Thoracic aorta (tissue), 2 donors: ENCODE measurements around the gene MRPS23. TPM values are rescaled to one million over a fixed set of nuclear protein-coding genes. Genes with fewer than 3 reads are reported as not detected.

Experiments
- ATAC-seq: fragments of 150-250 bp; one replicate; pipeline ENCODE4 v1.8.0; 2017; ENCODE audit warnings: low read depth; ENCODE audit not compliant: insufficient number of reproducible peaks, low FRiP score
- DNase-seq: peaks from one replicate; pipeline ENCODE4 v3.0.0-alpha.2; 2020; ENCODE audit warnings: low spot score
- H3K27ac ChIP-seq, 2 donors: fragments of 200-600 bp; sonication (generic); 1 replicate in 1 of 2; 2 replicates in 1 of 2; pipeline ENCODE4 v1.5.1; 2016; ENCODE audit warnings: mild to moderate bottlenecking in 2 of 2, moderate library complexity in 2 of 2
- H3K27me3 ChIP-seq: fragments of 200-600 bp; sonication (generic); replicated peaks from 2 replicates; pipeline ENCODE4 v1.6.0; 2016; ENCODE audit warnings: mild to moderate bottlenecking; ENCODE audit not compliant: insufficient read depth
- H3K36me3 ChIP-seq: fragments of 200-600 bp; sonication (generic); one replicate; pipeline ENCODE4 v1.5.1; 2016
- H3K4me1 ChIP-seq, 2 donors: fragments of 200-600 bp; sonication (generic); 1 replicate in 1 of 2; 2 replicates in 1 of 2; pipeline versions ENCODE4 v1.5.1 to v1.6.0; 2016; ENCODE audit warnings: low read depth in 2 of 2, mild to moderate bottlenecking in 1 of 2; ENCODE audit not compliant: control insufficient read depth in 1 of 2
- H3K4me3 ChIP-seq: fragments of 200-600 bp; sonication (generic); 2 replicates; pipeline ENCODE4 v1.5.1; 2016; ENCODE audit warnings: mild to moderate bottlenecking
- H3K9me3 ChIP-seq: fragments of 200-600 bp; sonication (generic); 2 replicates; pipeline ENCODE4 v1.5.1; 2016
- CTCF ChIP-seq: fragments of 200-600 bp; sonication (generic); IDR thresholded peaks from one replicate; pipeline ENCODE4 v1.5.1; 2019; ENCODE audit warnings: antibody characterized with exemption
- total RNA-seq, 2 donors: library from RNA; depleted of rRNA; stranded (reverse); fragments of >200 nt; gene quantifications; one replicate each; pipeline versions ENCODE4 v1.1.0 to v1.2.3, GENCODE V29; 2016

The MRPS23 gene
- total RNA-seq, 2 donors from 2014 or later = 16.2 to 16.6 TPM

GRCh38 chr17:57794841-57795240, 55.0 kb downstream of the MRPS23 start:
- H3K27me3 ChIP-seq = no peaks in the 10 kb centered on the region
- no peak overlapping the region for H3K27ac ChIP-seq
- ATAC-seq = no peak
- H3K9me3 ChIP-seq = no peaks in the 10 kb centered on the region
- no peak for DNase-seq
- no peak for TF ChIP-seq CTCF
- no peaks in the 10 kb centered on the region for H3K4me1 ChIP-seq
- H3K4me3 ChIP-seq = no peak overlapping the region
- H3K36me3 ChIP-seq = no peaks in the 10 kb centered on the region

- H3K4me3 ChIP-seq = no peak overlapping the region
- no peaks in the 10 kb centered on the region for H3K9me3 ChIP-seq
- H3K27ac ChIP-seq = no peak overlapping the region
- DNase-seq = no peak
- H3K4me1 ChIP-seq = no peaks in the 10 kb centered on the region
- no peaks in the 10 kb centered on the region for H3K27me3 ChIP-seq
- no peaks in the 10 kb centered on the region for H3K36me3 ChIP-seq
- no peak for TF ChIP-seq CTCF
- ATAC-seq = no peak
Measured at GRCh38 chr17:57788725-57789124, 61.1 kb downstream of the MRPS23 start.

- no peak for ATAC-seq
- no peak for DNase-seq
- Histone ChIP-seq H3K4me3 (no peak overlapping the region), H3K27me3 (no peaks in the 10 kb centered on the region), H3K9me3 (no peaks in the 10 kb centered on the region), H3K4me1 (peaks cover 10% of the 10 kb centered on the region in 2 donors), H3K36me3 (no peaks in the 10 kb centered on the region), H3K27ac (no peak overlapping the region)
- no peak for TF ChIP-seq CTCF
Measured at GRCh38 chr17:57785022-57785421, 64.8 kb downstream of the MRPS23 start.

Other genes with a start within 250 kb of the MRPS23 start
- gene CCDC182, start 104.7 kb downstream of the MRPS23 start, total RNA-seq = not detected
- gene CUEDC1, start 105.4 kb upstream of the MRPS23 start, total RNA-seq = 10 to 100 TPM; 32.7 to 93.1 TPM
- gene VEZF1, start 138.2 kb upstream of the MRPS23 start, total RNA-seq = 10 to 100 TPM; 68.4 to 75.5 TPM
- gene SRSF1, start 157.2 kb upstream of the MRPS23 start, total RNA-seq = 100 to 1,000 TPM; 132 to 220 TPM
- gene DYNLL2, start 233.4 kb upstream of the MRPS23 start, total RNA-seq = 10 to 100 TPM; 20.6 to 28.5 TPM